HFF-Myc (cell line): ENCODE results near the gene SGCA.

Source experiments
- DNase-seq: peaks from one replicate; pipeline ENCODE4 v3.0.0-alpha.2; 2011; ENCODE audit warnings: low read depth; ENCODE audit errors: extremely low read depth
- H3K4me3 ChIP-seq: replicated peaks from 2 replicates; pipeline ENCODE4 v1.5.1; 2011; ENCODE audit warnings: low read depth, mild to moderate bottlenecking, control low read depth, low read length
- CTCF ChIP-seq: IDR thresholded peaks from 2 replicates; pipeline ENCODE4 v1.5.1; 2012; ENCODE audit warnings: mild to moderate bottlenecking, low read depth, low read length, control low read depth; ENCODE audit errors: missing control alignments

The SGCA gene

GRCh38 chr17:50222922-50223321 is 57.1 kb downstream of the SGCA start:
- no peak for DNase-seq
- TF ChIP-seq CTCF = no peak

More at GRCh38 chr17:50222922-50223321, 57.1 kb downstream of the SGCA start:
- no peak overlapping the region for H3K4me3 ChIP-seq
